Stimulated activated naive B cell treated with anti-CD40 and anti-IgM and Interleukin-4, amounts not matched to agents 10 μg/mL and 1 μg/mL and 100 μg/mL, for 72 hours (primary cell): ENCODE results near the gene ZNF280A.

ENCODE experiments used
- ATAC-seq, 2 donors: fragments of 150-1000 bp; cut with Tn5 transposase; replicated peaks; 2 replicates each; pipeline ENCODE4 v1.10.0; 2021; ENCODE audit warnings: moderate library complexity in 1 of 2
- DNase-seq: peaks from one replicate; pipeline ENCODE4 v3.0.0; 2021
- H3K27ac Mint-ChIP-seq: one replicate; pipeline ENCODE4 v1.8.0; 2022; ENCODE audit warnings: mild to moderate bottlenecking, mixed read lengths
- H3K27me3 Mint-ChIP-seq, 2 donors: one replicate each; pipeline ENCODE4 v1.8.0; 2022; ENCODE audit warnings: mixed read lengths in 2 of 2
- H3K36me3 Mint-ChIP-seq, 2 donors: one replicate each; pipeline ENCODE4 v1.8.0; 2022; ENCODE audit warnings: mixed read lengths in 2 of 2, mild to moderate bottlenecking in 1 of 2
- H3K4me1 Mint-ChIP-seq, 2 donors: one replicate each; pipeline ENCODE4 v1.8.0; 2022; ENCODE audit warnings: mixed read lengths in 2 of 2, mild to moderate bottlenecking in 1 of 2
- H3K4me3 Mint-ChIP-seq, 2 donors: one replicate each; pipeline ENCODE4 v1.8.0; 2022; ENCODE audit warnings: mild to moderate bottlenecking in 2 of 2, mixed read lengths in 2 of 2, moderate library complexity in 1 of 2
- H3K9me3 Mint-ChIP-seq, 2 donors: one replicate each; pipeline ENCODE4 v1.8.0; 2022; ENCODE audit warnings: mixed read lengths in 2 of 2, mild to moderate bottlenecking in 1 of 2

The ZNF280A gene, protein sequence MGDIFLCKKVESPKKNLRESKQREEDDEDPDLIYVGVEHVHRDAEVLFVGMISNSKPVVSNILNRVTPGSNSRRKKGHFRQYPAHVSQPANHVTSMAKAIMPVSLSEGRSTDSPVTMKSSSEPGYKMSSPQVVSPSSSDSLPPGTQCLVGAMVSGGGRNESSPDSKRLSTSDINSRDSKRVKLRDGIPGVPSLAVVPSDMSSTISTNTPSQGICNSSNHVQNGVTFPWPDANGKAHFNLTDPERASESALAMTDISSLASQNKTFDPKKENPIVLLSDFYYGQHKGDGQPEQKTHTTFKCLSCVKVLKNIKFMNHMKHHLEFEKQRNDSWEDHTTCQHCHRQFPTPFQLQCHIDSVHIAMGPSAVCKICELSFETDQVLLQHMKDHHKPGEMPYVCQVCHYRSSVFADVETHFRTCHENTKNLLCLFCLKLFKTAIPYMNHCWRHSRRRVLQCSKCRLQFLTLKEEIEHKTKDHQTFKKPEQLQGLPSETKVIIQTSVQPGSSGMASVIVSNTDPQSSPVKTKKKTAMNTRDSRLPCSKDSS

DNA sequence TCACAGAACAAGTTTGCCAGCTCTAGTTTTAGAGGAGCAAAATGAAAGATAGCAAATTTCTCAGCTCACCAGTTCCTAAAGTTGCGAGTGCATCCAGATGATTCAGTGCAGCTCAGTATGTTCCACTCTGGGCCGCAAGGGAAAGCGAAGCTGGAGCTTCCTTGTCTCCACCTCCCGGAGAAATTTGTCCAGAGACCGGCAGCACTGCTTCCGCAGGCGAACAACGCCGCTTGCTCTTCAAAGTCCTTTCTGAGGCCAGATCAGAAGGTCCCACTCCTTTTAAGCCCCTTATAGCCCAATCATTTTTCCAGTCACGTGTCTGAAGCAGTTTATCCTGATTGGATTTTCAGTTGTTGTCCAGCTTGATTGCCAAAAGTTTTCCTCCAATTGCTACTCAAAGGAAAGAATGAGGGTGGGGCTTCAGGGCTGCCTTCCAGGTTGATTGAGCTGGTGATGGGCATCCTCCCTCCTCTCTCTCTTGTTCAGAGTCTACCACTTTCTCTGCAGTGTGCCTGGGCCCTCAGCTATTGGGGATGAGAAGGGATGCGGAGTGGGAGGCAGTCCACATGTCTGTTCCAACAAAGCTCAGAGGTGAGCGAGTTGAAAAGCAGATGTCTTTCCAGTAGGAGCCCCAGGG is at the start of gene ZNF280A:
Gene ZNF280A (minus strand): TSS at position 251 of the 637 bp plus-strand sequence. CDS start 4,640 bp downstream, outside the sequence.
- DNase-seq: no peak
- peaks cover 0 to 1% of the 10 kb centered on the region in 2 donors for H3K9me3 Mint-ChIP-seq
- H3K4me3 Mint-ChIP-seq: no peak within 1 kb of the TSS
- no peak for ATAC-seq
- no peak within 1 kb of the TSS for H3K27ac Mint-ChIP-seq
- H3K4me1 Mint-ChIP-seq: peaks cover 5 to 6% of the 10 kb centered on the region in 2 donors
- no peaks in the 10 kb centered on the region for H3K36me3 Mint-ChIP-seq
- peaks cover 16 to 18% of the 10 kb centered on the region in 2 donors for H3K27me3 Mint-ChIP-seq

DNA sequence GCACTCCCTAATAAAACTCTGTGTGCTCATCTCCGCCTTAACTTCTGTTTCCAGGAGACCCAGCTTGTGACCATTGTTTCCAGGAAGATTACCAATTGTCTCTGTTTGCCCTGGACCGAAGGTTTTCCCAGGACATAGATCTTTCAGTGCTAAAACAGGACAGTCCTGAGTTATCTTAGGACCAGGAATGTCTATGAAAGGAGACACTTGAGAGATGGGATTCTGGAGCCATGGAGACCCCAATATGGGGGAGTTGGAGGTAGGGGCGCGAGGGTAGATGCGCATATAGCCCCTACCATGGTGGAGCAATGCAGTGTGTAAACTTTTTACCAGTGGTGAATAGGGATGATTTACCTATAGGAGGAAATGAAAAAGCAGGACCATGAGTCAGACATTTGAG is 49.1 kb upstream of the ZNF280A start:
- H3K9me3 Mint-ChIP-seq: no peaks in the 10 kb centered on the region
- no peak for DNase-seq
- peaks cover 10 to 21% of the 10 kb centered on the region in 2 donors for H3K27me3 Mint-ChIP-seq
- H3K36me3 Mint-ChIP-seq: no peaks in the 10 kb centered on the region
- no peak overlapping the region for H3K4me3 Mint-ChIP-seq
- no peak overlapping the region for H3K27ac Mint-ChIP-seq
- H3K4me1 Mint-ChIP-seq: peaks cover 2 to 5% of the 10 kb centered on the region in 2 donors
- ATAC-seq: no peak

DNA sequence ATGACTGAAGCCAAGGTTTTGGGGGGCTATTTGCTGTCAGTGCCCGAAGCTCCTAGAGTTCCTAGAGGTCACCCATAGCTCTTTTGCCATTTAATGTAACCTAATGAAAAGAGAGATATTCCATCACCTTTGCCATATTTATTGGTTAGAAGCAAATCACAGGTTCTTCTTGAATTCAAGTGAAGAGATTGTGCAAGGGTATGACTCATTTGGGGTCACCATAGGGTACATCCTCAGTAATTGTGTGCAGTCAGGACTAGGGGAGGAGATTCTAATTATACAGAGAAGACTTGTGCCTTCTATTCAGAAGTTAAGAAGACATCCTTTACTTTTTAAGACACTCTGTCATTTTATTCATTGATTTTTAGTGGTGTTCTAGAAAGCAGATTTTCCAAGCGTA is 45.9 kb upstream of the ZNF280A start:
- H3K4me3 Mint-ChIP-seq: no peak overlapping the region
- peaks cover 7 to 10% of the 10 kb centered on the region in 2 donors for H3K27me3 Mint-ChIP-seq
- ATAC-seq: no peak
- H3K9me3 Mint-ChIP-seq: no peaks in the 10 kb centered on the region
- no peak overlapping the region for H3K27ac Mint-ChIP-seq
- H3K4me1 Mint-ChIP-seq: peaks cover 0 to 5% of the 10 kb centered on the region in 2 donors
- H3K36me3 Mint-ChIP-seq: no peaks in the 10 kb centered on the region
- DNase-seq: no peak

- peak; percentile 68 for DNase-seq
- peak; percentile 80 to 84 for ATAC-seq
- Mint-ChIP-seq H3K4me3 (peak within 1 kb of the TSS; percentile 19 to 29), H3K9me3 (peaks cover 0 to 2% of the 10 kb centered on the region in 2 donors), H3K36me3 (no peaks in the 10 kb centered on the region), H3K27me3 (no peaks in the 10 kb centered on the region), H3K4me1 (peaks cover 14 to 21% of the 10 kb centered on the region in 2 donors), H3K27ac (peak within 1 kb of the TSS; percentile 81)
Measured at GRCh38 chr22:22558972-22559603, 39.0 kb upstream of the ZNF280A start, which contains the start of gene PRAME. Gene PRAME, minus strand, starts transcription at chr22:22559265. Its CDS starts 2,433 bp downstream, at chr22:22556832.

DNA sequence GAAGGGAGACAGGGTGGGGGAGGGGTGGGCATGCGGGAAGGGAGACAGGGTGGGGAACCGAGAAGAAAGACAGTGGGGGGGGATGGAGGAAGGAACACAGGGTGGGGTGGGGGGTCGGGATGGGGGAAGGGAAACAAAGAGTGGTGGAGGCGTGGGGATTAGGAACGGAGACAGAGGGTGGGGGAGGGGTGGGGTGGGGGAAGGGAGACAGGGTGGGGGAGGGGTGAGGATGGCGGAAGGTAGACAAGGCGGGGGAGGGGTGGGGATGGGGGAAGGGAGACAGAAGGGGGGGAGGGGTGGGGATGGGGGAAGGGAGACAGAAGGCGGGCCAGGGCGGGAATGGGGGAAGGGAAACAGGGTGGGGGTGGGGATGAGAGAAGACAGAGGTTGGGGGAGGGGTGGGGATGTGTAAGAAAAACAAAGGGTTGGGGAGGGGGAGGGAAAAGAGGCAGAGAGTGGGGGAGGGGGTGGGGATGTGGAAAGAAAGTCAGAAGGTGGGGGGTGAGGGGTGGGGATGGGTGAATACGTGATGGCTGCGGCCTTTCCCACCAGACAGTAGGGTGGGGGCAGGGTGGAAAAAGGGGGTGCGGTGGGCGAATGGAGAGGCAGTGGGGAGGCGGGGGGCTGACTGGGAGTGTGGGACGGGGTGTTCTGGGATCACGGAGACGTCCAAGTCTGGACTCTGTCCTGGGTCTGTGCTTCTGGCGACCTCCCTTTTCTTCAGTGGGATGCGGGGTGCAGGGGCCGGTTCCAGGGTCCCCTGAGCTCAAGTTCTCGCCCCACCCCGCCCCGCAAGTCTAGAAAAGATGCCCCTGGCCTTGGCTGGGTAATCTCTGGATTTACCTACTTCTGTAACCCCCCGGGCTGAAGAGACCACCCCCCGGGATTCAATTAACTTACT is 38.3 kb upstream of the ZNF280A start:
- Mint-ChIP-seq H3K27ac (no peak overlapping the region), H3K36me3 (no peaks in the 10 kb centered on the region), H3K4me1 (peaks cover 17 to 26% of the 10 kb centered on the region in 2 donors), H3K9me3 (peaks cover 0 to 2% of the 10 kb centered on the region in 2 donors), H3K27me3 (no peaks in the 10 kb centered on the region), H3K4me3 (no peak overlapping the region)
- ATAC-seq (no peak), DNase-seq (no peak)

DNA sequence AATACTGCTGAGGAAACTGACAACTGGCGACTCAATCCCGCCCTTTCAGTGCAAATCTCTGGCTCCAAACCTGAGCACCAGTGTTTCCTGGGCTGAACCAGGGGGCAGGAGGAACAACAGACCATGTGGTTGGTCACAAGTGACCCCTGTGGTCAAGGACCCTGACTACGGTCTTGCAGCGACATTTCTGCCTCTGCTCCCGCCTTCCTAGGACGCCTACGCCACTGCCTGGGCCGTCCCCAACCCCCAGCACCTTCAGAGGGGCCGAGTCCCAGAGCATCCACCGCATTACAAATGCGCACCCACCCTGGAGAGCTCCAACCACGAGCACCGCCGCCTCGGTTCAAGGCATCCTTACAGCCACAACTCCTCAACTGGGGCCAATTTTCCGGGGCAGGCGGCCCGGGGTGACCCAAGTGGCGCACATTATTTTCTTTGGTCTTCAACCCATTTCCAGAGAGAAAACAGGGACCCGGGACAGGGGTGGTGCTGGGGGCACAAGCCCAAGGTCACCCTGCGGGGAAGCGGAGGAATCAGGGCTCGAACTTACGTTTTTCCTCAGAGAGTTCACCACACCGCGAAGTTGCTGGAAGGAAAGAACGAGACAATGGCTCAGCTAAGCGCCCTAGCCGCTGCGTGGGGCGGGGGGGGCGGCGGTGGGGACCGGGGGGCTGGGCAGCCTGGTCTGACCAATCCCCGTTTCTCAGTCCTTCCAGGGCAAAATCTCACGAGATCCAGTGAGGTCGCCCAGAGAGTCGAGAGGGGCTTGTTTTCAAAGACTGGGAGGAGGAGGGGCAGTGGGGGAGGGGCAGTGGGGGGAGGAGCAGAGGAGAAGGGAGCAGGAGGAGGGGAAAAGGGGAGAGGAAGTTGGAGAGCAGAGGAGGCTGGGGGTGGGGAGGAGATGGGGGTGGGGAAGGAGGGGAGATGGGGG is 37.2 kb upstream of the ZNF280A start:
- DNase-seq: no peak
- H3K4me1 Mint-ChIP-seq: peaks cover 24 to 35% of the 10 kb centered on the region in 2 donors
- peak overlapping the region; percentile 59 for H3K27ac Mint-ChIP-seq
- no peak overlapping the region for H3K4me3 Mint-ChIP-seq
- no peaks in the 10 kb centered on the region for H3K36me3 Mint-ChIP-seq
- no peak for ATAC-seq
- no peaks in the 10 kb centered on the region for H3K27me3 Mint-ChIP-seq
- peaks cover 0 to 2% of the 10 kb centered on the region in 2 donors for H3K9me3 Mint-ChIP-seq

- DNase-seq (no peak), ATAC-seq (no peak)
- Mint-ChIP-seq H3K36me3 (no peaks in the 10 kb centered on the region), H3K4me1 (peaks cover 24 to 35% of the 10 kb centered on the region in 2 donors), H3K27me3 (no peaks in the 10 kb centered on the region), H3K9me3 (peaks cover 0 to 2% of the 10 kb centered on the region in 2 donors), H3K4me3 (no peak overlapping the region), H3K27ac (no peak overlapping the region)
Measured at GRCh38 chr22:22556578-22556977, 36.5 kb upstream of the ZNF280A start.

GRCh38 chr22:22555596-22555995 is 35.5 kb upstream of the ZNF280A start:
- DNase-seq: no peak
- Mint-ChIP-seq H3K9me3 (peaks cover 0 to 2% of the 10 kb centered on the region in 2 donors), H3K36me3 (no peaks in the 10 kb centered on the region), H3K27ac (peak overlapping the region; percentile 51), H3K4me1 (peaks cover 24 to 35% of the 10 kb centered on the region in 2 donors), H3K27me3 (no peaks in the 10 kb centered on the region), H3K4me3 (no peak overlapping the region)
- ATAC-seq: no peak

- Mint-ChIP-seq H3K27ac (peak overlapping the region; percentile 25), H3K9me3 (peaks cover 0 to 2% of the 10 kb centered on the region in 2 donors), H3K4me3 (peak overlapping the region; percentile 22 to 29), H3K36me3 (no peaks in the 10 kb centered on the region), H3K27me3 (no peaks in the 10 kb centered on the region), H3K4me1 (peaks cover 24 to 35% of the 10 kb centered on the region in 2 donors)
- no peak for DNase-seq
- peak; percentile 79 to 87 for ATAC-seq
Measured at GRCh38 chr22:22554587-22555284, 34.7 kb upstream of the ZNF280A start.

GRCh38 chr22:22553735-22554586 is 33.9 kb upstream of the ZNF280A start:
- Mint-ChIP-seq H3K36me3 (no peaks in the 10 kb centered on the region), H3K27ac (peak overlapping the region; percentile 25), H3K9me3 (peaks cover 0 to under 1% of the 10 kb centered on the region in 2 donors), H3K4me1 (peaks cover 21 to 30% of the 10 kb centered on the region in 2 donors), H3K4me3 (peak overlapping the region in 1 of 2 donors; percentile 22), H3K27me3 (no peaks in the 10 kb centered on the region)
- no peak for DNase-seq
- ATAC-seq: no peak

- Mint-ChIP-seq H3K9me3 (no peaks in the 10 kb centered on the region), H3K27ac (no peak overlapping the region), H3K4me3 (peak overlapping the region in 1 of 2 donors; percentile 18), H3K36me3 (no peaks in the 10 kb centered on the region), H3K4me1 (peaks cover 20 to 28% of the 10 kb centered on the region in 2 donors), H3K27me3 (no peaks in the 10 kb centered on the region)
- DNase-seq (no peak), ATAC-seq (no peak)
Measured at GRCh38 chr22:22553141-22553540, 33.1 kb upstream of the ZNF280A start.
